GM10847 (cell line): ENCODE results near the gene BAIAP2.

ENCODE experiments used
- POLR2A ChIP-seq: IDR thresholded peaks from 2 replicates; pipeline ENCODE4 v1.6.1; 2011; ENCODE audit not compliant: insufficient read length; ENCODE audit errors: extremely low read depth

Gene BAIAP2

GRCh38 chr17:81012574-81013447 is 22.1 kb upstream of the BAIAP2 start:
- no peak for TF ChIP-seq POLR2A

- TF ChIP-seq POLR2A, result no peak
Observed at GRCh38 chr17:81013642-81014041, 21.3 kb upstream of the BAIAP2 start.

DNA sequence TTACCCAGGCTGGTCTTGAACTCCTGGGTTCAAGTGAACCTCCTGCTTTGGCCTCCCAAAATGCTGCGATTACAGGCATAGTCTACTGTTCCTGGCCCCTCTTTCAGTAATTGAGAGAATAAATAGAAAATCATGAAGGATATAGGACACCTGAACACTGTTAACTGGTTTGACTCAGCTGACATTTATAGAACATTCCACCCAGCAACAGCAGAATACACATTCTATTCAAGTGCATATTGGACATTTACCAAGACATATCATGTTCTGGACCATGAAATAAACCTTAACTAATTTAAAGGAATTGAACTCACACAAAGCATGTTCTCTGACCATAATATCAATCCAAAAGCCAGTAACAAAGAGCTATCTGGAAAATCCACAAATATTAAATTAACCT is 19.8 kb upstream of the BAIAP2 start:
- TF ChIP-seq POLR2A, result no peak

DNA sequence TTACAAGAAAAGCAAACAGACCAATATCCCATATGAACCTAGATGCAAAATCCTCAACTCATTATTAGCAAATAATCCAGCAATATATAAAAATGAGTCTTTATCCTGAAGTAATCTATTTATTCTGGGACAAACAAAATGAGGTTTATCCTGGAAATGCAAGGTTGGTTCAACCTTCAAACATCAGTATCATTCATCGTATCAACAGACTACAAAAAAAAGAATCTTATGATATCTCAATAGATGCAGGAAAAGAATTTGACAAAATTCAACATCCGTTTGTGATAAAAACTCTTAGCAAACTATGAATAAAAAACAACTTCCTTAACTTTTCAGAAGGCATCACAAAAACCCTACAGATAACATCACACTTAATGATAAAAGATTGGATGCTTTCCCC is 18.4 kb upstream of the BAIAP2 start:
- TF ChIP-seq POLR2A, result no peak

- TF ChIP-seq POLR2A, result no peak
Observed at GRCh38 chr17:81018044-81018802, 16.7 kb upstream of the BAIAP2 start.

DNA sequence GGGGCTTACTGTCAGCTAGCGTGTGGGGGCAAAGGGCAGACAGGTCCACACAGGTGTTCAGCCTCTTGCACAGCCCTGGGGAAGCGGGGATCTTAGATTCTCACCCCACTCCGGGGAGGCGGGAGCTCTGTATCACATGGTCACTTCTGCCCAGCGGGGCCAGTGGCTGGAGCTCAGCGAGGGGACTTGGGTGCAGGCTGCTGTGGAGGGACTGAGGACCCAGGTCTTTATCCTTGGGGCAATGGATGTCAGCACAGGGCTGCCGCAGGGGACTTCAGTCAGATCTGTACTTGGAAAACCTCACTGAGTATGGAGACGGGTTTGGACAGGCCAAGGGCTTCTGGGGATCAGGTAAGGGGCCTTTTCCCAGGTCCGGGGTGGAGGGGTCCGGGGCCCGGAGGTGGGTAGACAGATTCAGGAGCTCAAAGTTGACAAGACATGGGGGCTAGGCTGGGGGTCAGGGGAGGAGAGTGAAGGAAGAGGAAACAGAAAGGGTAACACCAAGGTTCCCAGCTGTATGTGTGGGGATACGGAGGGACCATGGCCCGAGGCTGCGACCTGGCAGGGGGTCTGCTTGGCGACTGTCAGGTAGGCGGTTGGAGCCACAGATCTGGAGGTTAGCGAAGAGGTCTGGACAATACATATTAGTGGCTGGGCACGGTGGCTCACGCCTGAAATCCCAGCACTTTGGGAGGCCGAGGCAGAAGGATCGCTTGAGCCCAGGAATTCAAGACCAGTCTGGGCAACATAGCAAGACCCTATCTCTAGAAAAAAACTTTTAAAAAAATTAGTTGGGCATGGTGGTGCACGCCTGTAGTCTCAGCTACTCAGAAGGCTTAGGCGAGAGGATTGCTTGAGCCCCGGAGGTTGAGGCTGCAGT is 15.1 kb upstream of the BAIAP2 start:
- no peak for TF ChIP-seq POLR2A

GRCh38 chr17:81020443-81020766 is 14.5 kb upstream of the BAIAP2 start:
- no peak for TF ChIP-seq POLR2A

DNA sequence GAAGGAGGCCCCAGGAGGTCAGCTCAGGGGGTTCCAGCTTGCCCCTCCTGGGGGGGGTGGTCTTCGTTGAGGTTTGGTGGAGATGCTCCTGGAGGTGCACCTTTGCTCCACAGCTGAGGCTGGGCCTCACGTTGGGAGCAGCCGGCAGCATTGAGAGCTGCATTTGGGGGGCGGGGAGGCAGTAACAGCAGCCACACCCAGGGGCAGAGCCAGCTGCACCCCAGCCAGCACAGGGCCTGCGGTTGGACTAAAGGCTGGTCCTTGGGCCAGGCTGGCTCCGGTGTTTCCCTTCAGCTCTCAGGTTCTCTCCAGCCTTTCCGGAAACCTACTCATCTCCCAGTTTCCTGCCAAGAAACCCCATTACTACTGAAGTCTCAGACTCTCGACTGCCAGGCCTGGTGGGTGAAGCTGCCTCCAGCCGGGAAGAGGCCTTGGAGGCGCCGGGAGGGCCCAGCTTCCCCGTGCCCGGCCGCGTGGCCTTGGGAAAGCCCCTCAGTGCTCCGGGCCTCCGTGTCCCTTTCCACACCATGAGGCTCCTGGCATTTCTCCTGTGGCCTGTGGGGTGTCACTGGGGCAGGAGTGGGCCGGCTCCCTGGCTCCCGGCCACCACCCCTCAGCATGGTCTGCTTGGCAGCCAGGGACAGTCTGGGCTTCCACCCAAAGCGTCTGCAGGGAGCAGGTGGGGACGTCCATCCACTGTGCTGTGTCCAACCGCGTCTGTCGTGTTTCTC is 14.0 kb upstream of the BAIAP2 start:
- no peak for TF ChIP-seq POLR2A

- TF ChIP-seq POLR2A, result no peak
Observed at GRCh38 chr17:81021531-81022343, 13.2 kb upstream of the BAIAP2 start.

DNA sequence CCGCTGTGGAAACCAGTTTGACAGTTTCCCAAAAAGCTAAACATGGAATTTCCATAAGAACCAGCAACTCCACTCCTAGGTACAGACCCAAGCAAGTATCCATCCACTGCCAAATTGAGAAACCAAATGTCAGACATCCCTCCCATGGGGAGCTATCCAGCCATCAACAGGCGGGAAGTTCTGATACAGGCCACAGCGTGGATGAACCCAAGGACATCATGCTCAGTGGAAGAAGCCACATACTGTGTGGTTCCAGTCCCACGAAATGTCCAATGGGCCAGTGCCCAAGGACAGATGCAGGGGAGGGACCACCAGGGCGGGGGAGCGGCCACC is 12.6 kb upstream of the BAIAP2 start:
- TF ChIP-seq POLR2A, result no peak

GRCh38 chr17:81025065-81025740 is 9.7 kb upstream of the BAIAP2 start:
- no peak for TF ChIP-seq POLR2A

DNA sequence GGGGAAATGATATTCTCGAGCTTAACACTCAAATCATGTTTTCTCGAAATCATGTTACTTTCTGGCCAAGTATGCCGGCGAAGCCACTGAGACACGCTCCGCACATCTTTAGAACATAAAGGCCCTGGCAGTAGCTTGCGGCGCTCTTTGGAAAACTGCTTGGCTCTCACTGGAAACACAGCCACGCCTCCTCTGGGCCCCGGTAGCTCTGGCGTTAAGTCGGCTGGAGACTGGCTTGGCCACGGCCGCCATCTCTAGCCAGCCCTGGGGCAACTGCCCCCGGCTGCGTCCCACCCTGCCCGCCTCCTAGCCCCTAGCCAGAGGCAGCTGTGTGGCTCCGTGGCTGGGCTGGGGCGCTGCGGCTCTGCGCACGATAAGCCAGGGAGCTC is 9.2 kb upstream of the BAIAP2 start:
- TF ChIP-seq POLR2A, result no peak

- TF ChIP-seq POLR2A, result no peak
Observed at GRCh38 chr17:81026266-81027036, 8.5 kb upstream of the BAIAP2 start.

DNA sequence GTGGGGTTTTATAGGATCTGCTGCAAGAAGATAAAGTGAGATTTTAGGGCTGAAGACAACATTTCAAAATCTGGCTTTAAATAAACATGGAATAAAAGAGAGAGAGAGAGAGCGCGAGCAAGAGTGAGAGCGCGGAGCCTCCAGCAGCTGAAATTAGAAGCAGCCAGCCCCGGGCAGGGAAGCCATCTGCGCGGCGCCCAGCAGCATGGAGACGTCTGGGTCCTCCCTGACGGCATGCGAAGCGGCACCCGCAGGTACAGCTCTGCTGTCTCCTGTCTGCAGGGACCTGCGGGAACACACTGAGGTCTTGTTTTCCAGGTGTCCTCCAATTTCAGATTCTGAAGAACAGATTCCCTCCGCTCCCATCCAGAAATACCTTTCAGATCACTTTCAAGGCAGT is 7.9 kb upstream of the BAIAP2 start:
- no peak for TF ChIP-seq POLR2A
